Neural cell (in vitro differentiated cells): ENCODE measurements around the gene WNT3. TPM values are rescaled to one million over a fixed set of nuclear protein-coding genes. Genes with fewer than 3 reads are reported as not detected.

ENCODE experiments used
- H2AFZ ChIP-seq: fragments of 200-600, 300-800 bp; sonication (generic), shearing (Covaris generic); 2 replicates; pipeline ENCODE4 v1.6.0; 2014; ENCODE audit warnings: low read depth, mild to moderate bottlenecking, antibody characterized with exemption, low read length, moderate library complexity
- H3F3A ChIP-seq: fragments of 200-600 bp; shearing (Covaris generic); 2 replicates; pipeline ENCODE4 v1.6.1; 2016; ENCODE audit warnings: mild to moderate bottlenecking, moderate library complexity, mixed read lengths, antibody characterized with exemption, low read length; ENCODE audit not compliant: insufficient read depth, poor library complexity, severe bottlenecking
- H3K27ac ChIP-seq: fragments of 200-600, 300-800 bp; sonication (generic), shearing (Covaris generic); 2 replicates; pipeline ENCODE4 v1.5.1; 2014; ENCODE audit warnings: mild to moderate bottlenecking, low read length, moderate library complexity
- H3K27me3 ChIP-seq: fragments of 300-800, 200-600 bp; sonication (generic), shearing (Covaris generic); 2 replicates; pipeline ENCODE4 v1.6.0; 2014; ENCODE audit warnings: mild to moderate bottlenecking, low read depth, low read length, moderate library complexity; ENCODE audit not compliant: insufficient read depth
- H3K36me3 ChIP-seq: fragments of 300-800, 200-600 bp; sonication (generic), shearing (Covaris generic); 2 replicates; pipeline ENCODE4 v1.5.1; 2014; ENCODE audit warnings: mild to moderate bottlenecking, antibody characterized with exemption, low read length, moderate library complexity; ENCODE audit not compliant: insufficient read depth
- H3K4me2 ChIP-seq: fragments of 300-800, 200-600 bp; sonication (generic), shearing (Covaris generic); 2 replicates; pipeline ENCODE4 v1.6.0; 2014; ENCODE audit warnings: mild to moderate bottlenecking, low read length
- H3K4me3 ChIP-seq: fragments of 300-800, 200-600 bp; sonication (generic), shearing (Covaris generic); 2 replicates; pipeline ENCODE4 v1.5.1; 2014; ENCODE audit warnings: mild to moderate bottlenecking, low read length, moderate library complexity
- H3K79me2 ChIP-seq: fragments of 200-600 bp; shearing (Covaris generic); replicated peaks from 2 replicates; pipeline ENCODE4 v1.6.0; 2014; ENCODE audit warnings: mild to moderate bottlenecking, low read length, moderate library complexity; ENCODE audit not compliant: insufficient read depth
- H3K9ac ChIP-seq: fragments of 300-800, 200-600 bp; sonication (generic), shearing (Covaris generic); 2 replicates; pipeline ENCODE4 v1.6.1; 2016; ENCODE audit warnings: mild to moderate bottlenecking, low read length, mixed read lengths
- H3K9me2 ChIP-seq: fragments of 200-600 bp; shearing (Covaris generic); 2 replicates; pipeline ENCODE4 v1.6.1; 2016; ENCODE audit warnings: mild to moderate bottlenecking, low read length, mixed read lengths; ENCODE audit not compliant: insufficient read depth
- H3K9me3 ChIP-seq: fragments of 200-600, 300-800 bp; sonication (generic), shearing (Covaris generic); 2 replicates; pipeline ENCODE4 v1.6.1; 2016; ENCODE audit warnings: mild to moderate bottlenecking, mixed run types, low read length, moderate library complexity, mixed read lengths
- H4K20me1 ChIP-seq: fragments of 200-600 bp; shearing (Covaris generic); 2 replicates; pipeline ENCODE4 v1.6.1; 2016; ENCODE audit warnings: mild to moderate bottlenecking, mixed run types; ENCODE audit not compliant: insufficient read depth
- EP300 ChIP-seq: fragments of 450-650 bp; conservative IDR thresholded peaks from 2 replicates; pipeline ENCODE4 v1.6.1; 2014; ENCODE audit warnings: antibody characterized with exemption, mild to moderate bottlenecking, moderate library complexity; ENCODE audit not compliant: poor library complexity, severe bottlenecking
- EZH2 ChIP-seq: fragments of 200-600, 300-800 bp; shearing (Covaris generic), sonication (generic); IDR thresholded peaks from 2 replicates; pipeline ENCODE4 v1.6.1; 2014; ENCODE audit warnings: antibody characterized with exemption, low read length, borderline replicate concordance, mild to moderate bottlenecking; ENCODE audit not compliant: insufficient read depth, poor library complexity, severe bottlenecking
- MXI1 ChIP-seq: fragments of 450-650 bp; conservative IDR thresholded peaks from 2 replicates; pipeline ENCODE4 v1.6.1; 2014; ENCODE audit warnings: antibody characterized with exemption, mild to moderate bottlenecking; ENCODE audit not compliant: poor library complexity, severe bottlenecking
- POLR2AphosphoS5 ChIP-seq: IDR thresholded peaks from 2 replicates; pipeline ENCODE4 v1.6.1; 2012
- RAD21 ChIP-seq: fragments of 450-650 bp; conservative IDR thresholded peaks from 2 replicates; pipeline ENCODE4 v1.6.1; 2014; ENCODE audit warnings: antibody characterized with exemption, mild to moderate bottlenecking, moderate library complexity
- REST ChIP-seq: IDR thresholded peaks from 2 replicates; pipeline ENCODE4 v1.6.1; 2012; ENCODE audit warnings: borderline replicate concordance
- SMC3 ChIP-seq: fragments of 450-650 bp; conservative IDR thresholded peaks from 2 replicates; pipeline ENCODE4 v1.6.1; 2014; ENCODE audit warnings: antibody characterized with exemption, mild to moderate bottlenecking, moderate library complexity; ENCODE audit not compliant: poor library complexity
- TAF1 ChIP-seq: IDR thresholded peaks from 2 replicates; pipeline ENCODE4 v1.6.1; 2012; ENCODE audit warnings: low read depth
- polyA plus RNA-seq: library from polyadenylated mRNA; depleted of rRNA; stranded (reverse); fragments of >200 nt; gene quantifications from 2 replicates; pipeline ENCODE4 v1.2.3, GENCODE V29; 2014
- TF ChIP-seq, protein P1 (sequence below): fragments of 450-650 bp; IDR thresholded peaks from 2 replicates; pipeline ENCODE4 v1.5.1; 2014; ENCODE audit warnings: antibody characterized with exemption, mild to moderate bottlenecking, moderate library complexity; ENCODE audit not compliant: poor library complexity, severe bottlenecking

WNT3 gene
- polyA plus RNA-seq, 1 donor from 2014 or later, result 7.6 TPM

GRCh38 chr17:46796084-46796483, 22.4 kb downstream of the WNT3 start:
- no peaks in the 10 kb centered on the region for H3K36me3 ChIP-seq
- H2AFZ ChIP-seq, result no peak overlapping the region
- no peak overlapping the region for H3K9ac ChIP-seq
- no peaks in the 10 kb centered on the region for H3K9me3 ChIP-seq
- H3K27me3 ChIP-seq, result no peaks in the 10 kb centered on the region
- no peak for TF ChIP-seq SMC3
- no peak overlapping the region for H3K27ac ChIP-seq
- no peak overlapping the region for H3K4me2 ChIP-seq
- no peaks in the 10 kb centered on the region for H3K9me2 ChIP-seq
- H3K79me2 ChIP-seq, result no peaks in the 10 kb centered on the region
- no peaks in the 10 kb centered on the region for H4K20me1 ChIP-seq
- no peaks in the 10 kb centered on the region for H3F3A ChIP-seq
- H3K4me3 ChIP-seq, result no peak overlapping the region

DNA sequence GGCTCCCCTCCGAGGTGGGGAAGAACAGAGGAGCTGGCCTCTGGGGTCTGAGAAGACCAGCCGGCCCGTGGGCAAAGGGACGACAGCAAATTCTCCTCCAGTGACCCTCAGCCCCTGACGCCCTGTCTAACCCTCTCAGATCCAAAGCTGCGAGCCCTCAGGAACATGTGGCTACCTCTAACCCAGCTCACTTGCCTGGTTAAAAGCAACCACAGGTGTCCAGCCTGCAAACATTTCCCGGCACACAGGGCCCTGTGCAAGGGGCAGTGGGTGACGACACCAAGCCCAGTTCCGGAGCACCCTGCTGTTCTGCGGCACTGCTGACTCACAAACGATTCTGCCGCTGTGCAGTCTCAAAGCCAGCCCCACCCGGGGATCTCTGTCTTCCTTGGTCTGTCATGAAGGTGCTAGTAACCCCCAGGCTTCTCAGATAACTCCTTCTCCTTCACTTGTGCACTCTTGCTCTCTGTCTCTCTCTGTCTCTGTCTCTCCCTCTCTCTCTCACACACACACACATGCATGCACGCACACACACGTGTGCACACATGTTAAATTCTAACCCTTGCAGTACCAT, 23.0 kb downstream of the WNT3 start:
- H3K36me3 ChIP-seq, result no peaks in the 10 kb centered on the region
- TF ChIP-seq EP300 (no peak), SMC3 (no peak), TAF1 (no peak), RAD21 (no peak), POLR2AphosphoS5 (no peak), EZH2 (no peak), MXI1 (no peak), REST (no peak)
- TF ChIP-seq, protein P1, sequence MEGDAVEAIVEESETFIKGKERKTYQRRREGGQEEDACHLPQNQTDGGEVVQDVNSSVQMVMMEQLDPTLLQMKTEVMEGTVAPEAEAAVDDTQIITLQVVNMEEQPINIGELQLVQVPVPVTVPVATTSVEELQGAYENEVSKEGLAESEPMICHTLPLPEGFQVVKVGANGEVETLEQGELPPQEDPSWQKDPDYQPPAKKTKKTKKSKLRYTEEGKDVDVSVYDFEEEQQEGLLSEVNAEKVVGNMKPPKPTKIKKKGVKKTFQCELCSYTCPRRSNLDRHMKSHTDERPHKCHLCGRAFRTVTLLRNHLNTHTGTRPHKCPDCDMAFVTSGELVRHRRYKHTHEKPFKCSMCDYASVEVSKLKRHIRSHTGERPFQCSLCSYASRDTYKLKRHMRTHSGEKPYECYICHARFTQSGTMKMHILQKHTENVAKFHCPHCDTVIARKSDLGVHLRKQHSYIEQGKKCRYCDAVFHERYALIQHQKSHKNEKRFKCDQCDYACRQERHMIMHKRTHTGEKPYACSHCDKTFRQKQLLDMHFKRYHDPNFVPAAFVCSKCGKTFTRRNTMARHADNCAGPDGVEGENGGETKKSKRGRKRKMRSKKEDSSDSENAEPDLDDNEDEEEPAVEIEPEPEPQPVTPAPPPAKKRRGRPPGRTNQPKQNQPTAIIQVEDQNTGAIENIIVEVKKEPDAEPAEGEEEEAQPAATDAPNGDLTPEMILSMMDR, result no peak
- H3K4me2 ChIP-seq, result no peak overlapping the region
- no peaks in the 10 kb centered on the region for H4K20me1 ChIP-seq
- no peaks in the 10 kb centered on the region for H3K79me2 ChIP-seq
- no peaks in the 10 kb centered on the region for H3K27me3 ChIP-seq
- no peak overlapping the region for H3K27ac ChIP-seq
- H3K9me2 ChIP-seq, result no peaks in the 10 kb centered on the region
- H2AFZ ChIP-seq, result no peak overlapping the region
- no peaks in the 10 kb centered on the region for H3K9me3 ChIP-seq
- H3K9ac ChIP-seq, result no peak overlapping the region
- no peaks in the 10 kb centered on the region for H3F3A ChIP-seq
- no peak overlapping the region for H3K4me3 ChIP-seq

- TF ChIP-seq MXI1 (no peak), EP300 (no peak), POLR2AphosphoS5 (no peak), RAD21 (no peak), SMC3 (no peak), EZH2 (no peak), TAF1 (no peak), REST (no peak)
- TF ChIP-seq, protein P1, result no peak
- H3K27ac ChIP-seq, result no peak overlapping the region
- no peak overlapping the region for H3K4me3 ChIP-seq
- H3K27me3 ChIP-seq, result no peaks in the 10 kb centered on the region
- H3K9me3 ChIP-seq, result no peaks in the 10 kb centered on the region
- no peaks in the 10 kb centered on the region for H4K20me1 ChIP-seq
- no peaks in the 10 kb centered on the region for H3K79me2 ChIP-seq
- no peaks in the 10 kb centered on the region for H3F3A ChIP-seq
- no peak overlapping the region for H3K4me2 ChIP-seq
- H2AFZ ChIP-seq, result no peak overlapping the region
- no peak overlapping the region for H3K9ac ChIP-seq
- no peaks in the 10 kb centered on the region for H3K36me3 ChIP-seq
- no peaks in the 10 kb centered on the region for H3K9me2 ChIP-seq
Measured at GRCh38 chr17:46794318-46794717, 24.2 kb downstream of the WNT3 start.
